Measurements from ENCODE around the gene MBD5.

MBD5 gene

GRCh38 chr2:148515976-148516375, 495.1 kb downstream of the MBD5 start:
- in situ Hi-C loops (cut with HindIII; ENCODE audit: low pct_unique_long_range_greater_than_20kb, low sequenced_read_pairs) = no loop called here
- no peak for TF ChIP-seq JUND (IDR thresholded peaks at IDR 0.05; ENCODE audit: low read depth)
- no peak for DNase-seq (ENCODE audit: low read depth in 1 of 2, low spot score in 1 of 2)

GRCh38 chr2:148517296-148517695, 496.4 kb downstream of the MBD5 start:
- in situ Hi-C loops (cut with HindIII; ENCODE audit: low pct_unique_long_range_greater_than_20kb, low sequenced_read_pairs) = no loop called here
- no peak for DNase-seq (ENCODE audit: low read depth in 1 of 2, low spot score in 1 of 2)
- no peak for TF ChIP-seq JUND (IDR thresholded peaks at IDR 0.05; ENCODE audit: low read depth)

- TF ChIP-seq JUND (IDR thresholded peaks at IDR 0.05; ENCODE audit: low read depth) = no peak
- in situ Hi-C loops (cut with HindIII; ENCODE audit: low pct_unique_long_range_greater_than_20kb, low sequenced_read_pairs) = no loop called here
- DNase-seq (ENCODE audit: low read depth in 1 of 2, low spot score in 1 of 2) = no peak
Measured at GRCh38 chr2:148517822-148518221, 496.9 kb downstream of the MBD5 start.

GRCh38 chr2:148519013-148519412, 498.1 kb downstream of the MBD5 start:
- in situ Hi-C loops (cut with HindIII; ENCODE audit: low pct_unique_long_range_greater_than_20kb, low sequenced_read_pairs) = no loop called here
- DNase-seq (ENCODE audit: low read depth in 1 of 2, low spot score in 1 of 2) = no peak

GRCh38 chr2:148521181-148521580, 500.3 kb downstream of the MBD5 start:
- TF ChIP-seq JUND (IDR thresholded peaks at IDR 0.05; ENCODE audit: low read depth) = no peak
- no peak for DNase-seq (ENCODE audit: low read depth in 1 of 2, low spot score in 1 of 2)
- in situ Hi-C loops (cut with HindIII; ENCODE audit: low pct_unique_long_range_greater_than_20kb, low sequenced_read_pairs) = no loop called here

More at GRCh38 chr2:148519013-148519412, 498.1 kb downstream of the MBD5 start:
- TF ChIP-seq JUND (IDR thresholded peaks at IDR 0.05; ENCODE audit: low read depth) = no peak

- DNase-seq (ENCODE audit: low read depth in 1 of 2, low spot score in 1 of 2) = no peak
- in situ Hi-C loops (cut with HindIII; ENCODE audit: low pct_unique_long_range_greater_than_20kb, low sequenced_read_pairs) = no loop called here
- no peak for TF ChIP-seq JUND (IDR thresholded peaks at IDR 0.05; ENCODE audit: low read depth)
Measured at GRCh38 chr2:148523315-148523714, 502.4 kb downstream of the MBD5 start.

GRCh38 chr2:148524519-148524919, 503.6 kb downstream of the MBD5 start:
- in situ Hi-C loops (cut with HindIII; ENCODE audit: low pct_unique_long_range_greater_than_20kb, low sequenced_read_pairs) = no loop called here
- no peak for TF ChIP-seq JUND (IDR thresholded peaks at IDR 0.05; ENCODE audit: low read depth)
- no peak for DNase-seq (ENCODE audit: low read depth in 1 of 2, low spot score in 1 of 2)

GRCh38 chr2:148525130-148525529, 504.2 kb downstream of the MBD5 start:
- in situ Hi-C loops (cut with HindIII; ENCODE audit: low pct_unique_long_range_greater_than_20kb, low sequenced_read_pairs) = no loop called here
- TF ChIP-seq JUND (IDR thresholded peaks at IDR 0.05; ENCODE audit: low read depth) = no peak
- DNase-seq (ENCODE audit: low read depth in 1 of 2, low spot score in 1 of 2) = no peak

GRCh38 chr2:148526509-148527346, 505.8 kb downstream of the MBD5 start:
- DNase-seq (ENCODE audit: low read depth in 1 of 2, low spot score in 1 of 2) = no peak
- in situ Hi-C loops (cut with HindIII; ENCODE audit: low pct_unique_long_range_greater_than_20kb, low sequenced_read_pairs) = no loop called here
- TF ChIP-seq JUND (IDR thresholded peaks at IDR 0.05; ENCODE audit: low read depth) = no peak

- no peak for TF ChIP-seq JUND (IDR thresholded peaks at IDR 0.05; ENCODE audit: low read depth)
- DNase-seq (ENCODE audit: low read depth in 1 of 2, low spot score in 1 of 2) = no peak
- in situ Hi-C loops (cut with HindIII; ENCODE audit: low pct_unique_long_range_greater_than_20kb, low sequenced_read_pairs) = no loop called here
Measured at GRCh38 chr2:148527488-148528340, 506.8 kb downstream of the MBD5 start.

- no peak for TF ChIP-seq JUND (IDR thresholded peaks at IDR 0.05; ENCODE audit: low read depth)
Measured at GRCh38 chr2:148528356-148529064, 507.6 kb downstream of the MBD5 start.

GRCh38 chr2:148529745-148530144, 508.9 kb downstream of the MBD5 start:
- TF ChIP-seq JUND (IDR thresholded peaks at IDR 0.05; ENCODE audit: low read depth) = no peak
- in situ Hi-C loops (cut with HindIII; ENCODE audit: low pct_unique_long_range_greater_than_20kb, low sequenced_read_pairs) = no loop called here
- no peak for DNase-seq (ENCODE audit: low read depth in 1 of 2, low spot score in 1 of 2)

More at GRCh38 chr2:148528356-148529064, 507.6 kb downstream of the MBD5 start:
- no peak for DNase-seq (ENCODE audit: low read depth in 1 of 2, low spot score in 1 of 2)
- in situ Hi-C loops (cut with HindIII; ENCODE audit: low pct_unique_long_range_greater_than_20kb, low sequenced_read_pairs) = no loop called here

Measured in T47D (cell line).